Glomerular visceral epithelial cell (primary cell): ENCODE measurements around the gene HM13.

ENCODE experiments used
- DNase-seq: peaks from one replicate; pipeline ENCODE4 v3.0.0-alpha.2; 2016; ENCODE audit errors: extremely low spot score

The HM13 gene

GRCh38 chr20:31542201-31542842, 28.1 kb downstream of the HM13 start:
- DNase-seq, result peak; percentile 91

GRCh38 chr20:31542963-31543362, 28.7 kb downstream of the HM13 start:
- DNase-seq, result no peak

- DNase-seq, result peak; percentile 81
These were observed 29.8 kb downstream of the HM13 start for GRCh38 chr20:31543966-31544598.

- no peak for DNase-seq
These were observed 30.4 kb downstream of the HM13 start for GRCh38 chr20:31544600-31544999.

- peak; percentile 74 for DNase-seq
These were observed 31.4 kb downstream of the HM13 start for GRCh38 chr20:31545621-31546040.

- peak; percentile 78 for DNase-seq
These were observed 32.9 kb downstream of the HM13 start for GRCh38 chr20:31547017-31547675.

- no peak for DNase-seq
These were observed 33.6 kb downstream of the HM13 start for GRCh38 chr20:31547720-31548298.

- DNase-seq, result no peak
These were observed 34.7 kb downstream of the HM13 start for GRCh38 chr20:31548820-31549512.

- DNase-seq, result no peak
These were observed 35.3 kb downstream of the HM13 start for GRCh38 chr20:31549513-31549880.

- no peak for DNase-seq
These were observed 35.9 kb downstream of the HM13 start for GRCh38 chr20:31550099-31550498.

GRCh38 chr20:31551163-31552081, 37.2 kb downstream of the HM13 start:
- DNase-seq, result peak; percentile 99

- DNase-seq, result no peak
These were observed 41.0 kb downstream of the HM13 start for GRCh38 chr20:31555203-31555775.

- DNase-seq, result no peak
These were observed 45.5 kb downstream of the HM13 start for GRCh38 chr20:31559704-31560093.

- DNase-seq, result peak; percentile 85
These were observed 46.0 kb downstream of the HM13 start for GRCh38 chr20:31560094-31560745.

GRCh38 chr20:31560746-31561598, 46.7 kb downstream of the HM13 start:
- DNase-seq, result peak; percentile 96

GRCh38 chr20:31562241-31562640, 48.0 kb downstream of the HM13 start:
- no peak for DNase-seq

- DNase-seq, result no peak
These were observed 50.0 kb downstream of the HM13 start for GRCh38 chr20:31564284-31564683.

- DNase-seq, result no peak
These were observed 51.6 kb downstream of the HM13 start for GRCh38 chr20:31565699-31566318.

- no peak for DNase-seq
These were observed 52.0 kb downstream of the HM13 start for GRCh38 chr20:31566319-31566657.
